ENCODE data around the gene HS1BP3.

HS1BP3 gene

DNA sequence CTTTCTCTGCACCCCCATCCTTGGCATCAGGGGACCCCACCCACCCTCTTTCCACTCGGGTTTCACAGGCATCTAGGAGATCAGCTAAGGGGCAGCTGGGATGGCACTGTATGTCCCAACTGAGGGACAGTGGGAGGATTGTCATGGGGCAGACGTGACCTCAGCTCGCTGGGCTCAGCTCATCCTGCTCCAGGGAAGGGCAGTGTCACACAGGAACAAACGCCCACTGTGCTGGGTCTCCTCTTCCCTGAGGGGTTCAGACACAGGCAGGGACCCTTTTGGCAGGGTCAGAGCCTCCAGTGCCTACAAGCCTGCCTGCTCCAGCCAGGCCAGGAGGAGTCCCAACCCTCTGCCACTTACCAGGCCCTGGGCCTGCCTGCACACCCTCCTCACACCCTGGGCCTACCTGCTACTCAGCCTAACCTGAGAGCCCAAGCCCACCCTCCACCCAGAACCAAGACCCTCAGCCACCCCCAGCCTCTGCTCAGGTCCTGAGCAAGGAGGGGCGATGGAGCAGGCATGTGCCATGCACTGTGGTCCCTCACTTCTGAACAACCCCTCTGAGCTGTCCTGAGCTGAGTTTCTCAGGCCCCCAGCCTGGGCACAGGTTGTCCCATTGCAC is 68.2 kb downstream of the HS1BP3 start:
- no peak for DNase-seq

DNA sequence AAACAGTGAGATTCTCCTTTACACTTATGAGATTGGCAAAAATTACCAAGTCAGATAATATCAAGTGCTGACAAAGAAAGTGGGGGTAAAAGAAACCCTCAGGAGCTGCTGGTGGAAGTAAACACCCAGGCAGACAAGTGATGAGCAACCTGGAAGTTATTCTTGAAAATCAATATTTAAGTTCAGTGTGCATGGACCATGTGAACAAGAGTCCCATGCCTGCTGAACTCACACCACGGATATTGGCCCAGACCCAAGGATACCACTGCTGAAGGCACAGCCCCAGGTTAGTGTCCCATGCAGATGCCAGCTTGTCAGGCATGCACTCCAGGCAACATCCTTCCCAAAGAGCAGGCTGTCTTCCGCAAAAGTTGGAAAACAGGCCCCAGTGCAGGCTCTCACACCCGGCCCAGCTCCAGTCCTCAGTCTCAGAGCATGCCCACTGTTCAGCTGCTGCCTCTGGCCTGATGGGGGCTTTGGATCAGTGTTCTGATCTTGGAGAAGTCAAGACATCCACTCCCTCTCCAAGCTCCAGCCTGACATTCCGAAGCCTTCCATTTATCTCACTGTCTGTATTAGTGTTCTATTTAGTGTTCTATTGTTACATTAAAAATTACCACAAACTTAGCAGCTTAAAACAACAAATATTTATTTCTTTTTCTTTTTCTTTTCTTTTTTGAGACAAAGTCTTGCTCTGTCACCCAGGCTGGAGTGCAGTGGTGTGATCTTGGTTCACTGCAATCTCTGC is 70.0 kb downstream of the HS1BP3 start:
- DNase-seq = no peak

DNA sequence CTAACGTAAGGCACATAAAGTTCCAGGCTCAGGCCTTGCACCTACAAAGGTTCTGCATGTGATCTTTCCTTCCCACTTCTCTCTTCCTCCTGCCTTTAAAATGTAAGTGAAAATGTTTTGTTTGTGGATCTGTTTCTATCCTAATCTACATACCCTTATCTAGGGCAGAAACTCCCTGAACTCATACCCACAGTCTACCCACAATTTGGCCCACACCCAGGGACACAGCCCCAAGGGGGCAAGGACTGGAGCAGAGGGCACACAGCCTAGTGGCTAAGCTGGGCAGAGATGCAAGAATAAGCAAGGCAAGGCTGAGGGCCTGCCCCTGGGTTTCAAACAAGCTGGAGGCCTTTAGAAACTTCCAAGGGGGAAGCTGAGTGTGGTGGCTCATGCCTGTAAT is 71.0 kb downstream of the HS1BP3 start:
- DNase-seq = no peak

DNA sequence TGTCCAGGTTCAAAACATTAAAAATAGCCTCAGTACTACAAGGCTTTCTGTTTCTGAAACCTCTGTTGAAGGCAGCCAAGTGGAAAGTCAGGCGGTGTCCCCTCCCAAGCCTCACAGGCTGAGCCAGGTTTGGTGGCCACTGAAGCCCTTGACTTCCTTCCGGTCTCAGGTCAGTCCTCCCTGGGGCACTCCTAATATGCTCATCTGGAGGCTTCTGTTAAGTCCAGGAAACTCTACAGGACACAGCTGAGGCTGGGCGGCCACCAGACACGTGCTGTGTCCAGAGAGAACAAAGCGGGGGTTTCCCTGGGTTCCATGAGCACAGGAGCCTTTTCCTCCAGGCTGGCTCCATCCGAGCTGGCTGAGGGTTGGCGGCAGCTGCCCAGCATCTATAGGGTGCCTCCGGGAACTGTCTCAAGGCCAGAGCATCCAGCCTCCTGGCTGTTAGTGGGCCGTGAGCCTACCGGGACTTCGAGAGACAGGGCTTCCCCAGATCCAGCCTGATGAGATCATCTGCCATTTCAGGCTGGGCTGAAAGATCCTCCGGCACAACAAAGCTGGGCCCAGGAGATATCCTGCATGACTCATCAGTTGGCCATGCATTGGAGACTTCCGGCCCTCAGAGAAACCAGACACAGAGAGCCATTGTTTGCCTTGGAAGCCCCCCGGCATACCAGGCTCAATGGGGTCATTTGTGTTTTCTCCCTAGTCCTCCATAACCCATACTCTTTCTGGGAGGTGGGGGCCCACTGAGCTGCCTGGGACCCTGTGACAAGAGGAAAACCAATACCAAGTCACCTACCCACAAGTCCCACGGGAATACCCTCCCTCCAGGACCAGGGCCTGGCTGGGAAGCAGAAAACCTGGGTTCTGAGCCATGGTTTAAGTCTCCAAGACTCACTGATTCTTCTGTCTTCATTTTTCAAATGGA is 71.7 kb downstream of the HS1BP3 start:
- no peak for DNase-seq

DNA sequence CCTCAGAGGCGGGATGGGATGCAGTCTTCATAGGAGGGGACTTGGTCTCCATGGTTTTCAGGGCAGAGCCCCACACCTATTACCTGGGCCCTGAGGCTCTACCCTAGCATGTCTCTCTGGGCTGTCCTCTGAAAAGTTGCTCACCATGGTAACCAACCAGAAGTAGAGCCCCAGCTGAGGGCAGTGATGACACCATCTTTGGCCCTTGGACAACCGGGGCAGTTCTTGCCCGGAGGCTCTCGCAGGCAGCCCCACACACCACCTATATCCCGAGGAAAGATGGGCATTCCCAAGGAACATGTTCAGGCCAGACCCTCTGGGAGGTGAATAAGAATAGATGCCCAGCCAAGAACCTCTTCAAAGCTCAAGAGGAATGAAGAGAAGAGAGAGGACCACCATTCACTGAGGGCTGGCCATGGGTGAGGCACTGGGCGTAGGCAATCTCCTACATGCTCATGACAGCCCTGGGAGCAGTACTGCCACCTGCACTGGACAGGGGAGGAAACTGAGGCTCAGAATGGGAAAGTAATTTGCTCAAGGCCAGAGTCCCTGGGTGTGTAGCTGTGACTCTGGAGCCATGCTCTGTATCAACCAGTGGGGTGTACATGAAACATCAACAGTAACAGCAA is 72.5 kb downstream of the HS1BP3 start:
- no peak for DNase-seq

DNA sequence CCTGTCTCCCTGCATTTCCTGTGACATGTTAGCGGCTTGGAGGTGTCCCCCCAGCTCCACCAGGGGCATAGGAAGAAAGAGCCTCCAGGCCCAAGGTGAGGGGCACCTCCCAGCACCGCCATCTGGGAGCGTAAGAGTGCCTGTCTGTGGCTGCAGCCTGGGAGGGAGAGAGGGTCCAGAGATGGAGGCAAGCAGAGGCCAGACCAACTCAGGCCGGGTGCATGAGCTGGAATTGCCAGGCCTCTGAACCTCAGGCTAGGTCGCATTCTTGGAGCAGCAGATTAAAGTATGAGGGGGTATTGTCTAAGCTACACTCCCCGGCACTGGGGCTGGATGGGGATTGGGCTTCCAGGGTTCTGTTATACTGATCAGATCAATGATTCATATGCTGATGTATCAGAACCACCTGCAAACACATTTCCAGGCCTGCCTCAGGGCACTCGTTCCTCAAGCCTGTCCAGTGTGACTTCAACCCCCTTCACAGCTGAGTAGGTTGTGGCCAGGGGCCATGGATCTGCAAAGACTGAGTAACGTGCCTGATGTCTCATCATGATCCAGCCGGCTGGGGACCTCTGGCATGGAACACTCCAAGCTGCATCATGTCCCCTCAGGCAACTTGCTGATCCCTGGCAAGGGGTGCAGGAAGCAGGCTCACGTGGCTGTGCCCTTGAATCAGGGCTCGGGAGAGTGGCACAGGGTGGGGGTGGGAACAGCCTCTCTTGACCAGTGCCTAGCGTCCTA is 73.2 kb downstream of the HS1BP3 start:
- no peak for DNase-seq

DNA sequence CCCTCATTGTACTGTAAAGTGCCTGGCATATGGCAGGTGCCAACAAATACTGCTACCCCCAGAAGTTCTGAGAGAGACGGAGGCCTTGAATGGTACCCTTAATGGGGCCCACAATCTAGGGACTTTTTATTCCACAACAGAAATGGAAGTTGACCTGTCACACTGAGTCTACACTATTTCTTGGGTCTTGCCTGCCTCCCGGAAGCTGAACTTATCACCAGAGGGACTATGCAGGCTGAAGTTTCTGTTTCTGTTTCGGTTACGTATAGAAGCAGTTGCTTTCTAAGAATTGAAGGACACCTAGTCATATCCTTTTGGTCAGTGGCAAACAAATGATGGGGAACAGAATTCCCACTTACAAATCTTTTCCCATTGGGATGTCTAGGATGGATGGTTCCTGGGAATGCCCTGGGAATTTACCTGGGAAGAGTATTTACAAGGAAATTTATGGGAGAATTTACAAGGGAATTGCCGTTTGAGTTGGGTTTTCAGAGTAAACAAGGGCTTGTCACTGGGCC is 74.2 kb downstream of the HS1BP3 start:
- DNase-seq = no peak

DNA sequence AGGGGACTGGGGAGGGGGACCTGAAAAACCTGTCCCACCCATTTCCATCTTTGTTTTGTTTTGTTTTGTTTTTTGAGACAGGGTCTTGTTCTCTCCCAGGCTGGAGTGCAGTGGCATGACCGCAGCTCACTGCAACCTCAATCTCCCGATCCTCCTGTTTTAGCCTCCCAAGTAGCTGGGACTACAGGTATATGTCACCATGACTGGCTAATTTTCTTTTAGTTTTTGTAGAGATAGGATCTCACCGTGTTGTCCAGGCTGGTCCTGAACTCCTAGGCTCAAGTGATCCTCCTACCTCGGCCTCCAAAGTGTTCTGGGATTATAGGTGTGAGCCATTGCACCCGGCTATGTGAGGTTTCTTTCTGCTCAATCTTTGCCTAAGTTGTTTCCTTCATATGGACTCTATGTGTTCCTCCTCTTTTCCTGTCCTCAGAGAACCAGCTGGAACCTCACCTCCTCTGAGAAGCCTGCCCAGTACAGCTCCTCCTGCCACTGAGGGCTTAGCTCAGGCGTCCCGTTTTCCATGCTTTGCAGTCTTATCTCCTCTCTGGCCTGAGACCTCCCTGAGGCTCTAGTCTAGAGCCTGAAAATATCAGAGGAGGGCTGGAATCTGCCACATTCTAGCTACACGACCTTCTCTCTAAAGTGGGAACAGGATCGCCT is 74.8 kb downstream of the HS1BP3 start:
- DNase-seq = no peak

DNA sequence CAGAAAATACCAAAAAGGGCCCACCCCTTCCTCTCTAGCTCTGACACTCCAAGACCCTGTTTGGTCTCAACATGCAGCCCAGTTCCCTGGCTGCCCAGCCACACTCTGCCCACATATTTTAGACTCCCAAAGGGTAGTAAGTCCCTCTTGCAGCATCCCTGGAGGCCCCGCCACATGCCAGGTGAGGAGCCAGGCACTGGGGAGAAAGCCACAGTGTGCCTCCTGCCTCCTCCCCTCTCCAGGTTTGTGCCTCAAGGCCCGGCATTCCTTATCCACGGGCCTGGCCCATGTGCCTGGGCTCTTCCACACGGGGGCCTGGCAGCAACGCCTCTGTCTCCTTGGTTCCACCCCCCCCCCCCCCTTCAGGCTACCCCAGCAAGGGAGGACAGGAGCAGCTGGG is 75.5 kb downstream of the HS1BP3 start:
- DNase-seq = no peak

DNA sequence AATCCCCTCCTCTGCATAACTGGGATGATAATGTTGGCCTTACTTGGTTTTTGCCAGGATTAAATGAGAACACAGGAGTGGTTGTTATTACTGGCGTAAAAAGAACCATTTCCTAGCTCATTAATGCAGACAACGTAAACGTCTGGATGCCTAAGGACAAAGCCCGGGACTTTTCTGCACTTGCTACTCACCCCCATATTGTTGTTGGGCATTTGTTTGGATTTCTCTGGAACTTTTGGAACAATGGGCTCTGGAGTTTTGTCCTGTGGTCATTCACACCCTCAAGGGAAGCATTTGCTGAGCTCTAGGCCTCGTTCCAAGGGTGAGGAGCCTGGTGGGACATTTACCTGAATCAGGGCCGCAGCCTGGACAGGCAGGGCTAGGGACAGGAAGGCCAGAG is 76.0 kb downstream of the HS1BP3 start:
- DNase-seq = no peak

DNA sequence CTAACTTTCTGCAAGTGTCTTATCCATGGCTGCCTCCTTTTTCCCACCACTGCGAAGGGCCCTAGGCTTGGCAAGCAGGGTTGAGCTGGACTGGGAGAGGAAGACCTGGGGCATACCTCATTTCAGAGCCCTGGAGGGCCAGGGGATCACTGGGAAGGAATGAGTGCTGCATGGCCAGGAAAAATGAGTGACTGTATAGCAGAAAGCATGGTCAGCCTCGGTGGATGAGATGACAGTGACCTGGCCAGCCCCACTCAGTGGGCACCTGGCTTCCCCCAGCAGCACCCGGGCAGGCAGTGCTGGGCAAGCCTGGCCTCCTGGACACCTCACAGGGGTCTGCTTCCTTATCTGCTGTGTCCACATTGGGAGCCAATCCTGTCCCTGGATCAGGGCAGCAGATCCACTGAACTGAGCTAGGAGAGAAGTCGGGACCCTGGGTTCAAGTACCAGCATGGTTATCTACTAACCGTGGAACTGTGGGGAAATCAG is 76.4 kb downstream of the HS1BP3 start:
- DNase-seq = no peak

DNA sequence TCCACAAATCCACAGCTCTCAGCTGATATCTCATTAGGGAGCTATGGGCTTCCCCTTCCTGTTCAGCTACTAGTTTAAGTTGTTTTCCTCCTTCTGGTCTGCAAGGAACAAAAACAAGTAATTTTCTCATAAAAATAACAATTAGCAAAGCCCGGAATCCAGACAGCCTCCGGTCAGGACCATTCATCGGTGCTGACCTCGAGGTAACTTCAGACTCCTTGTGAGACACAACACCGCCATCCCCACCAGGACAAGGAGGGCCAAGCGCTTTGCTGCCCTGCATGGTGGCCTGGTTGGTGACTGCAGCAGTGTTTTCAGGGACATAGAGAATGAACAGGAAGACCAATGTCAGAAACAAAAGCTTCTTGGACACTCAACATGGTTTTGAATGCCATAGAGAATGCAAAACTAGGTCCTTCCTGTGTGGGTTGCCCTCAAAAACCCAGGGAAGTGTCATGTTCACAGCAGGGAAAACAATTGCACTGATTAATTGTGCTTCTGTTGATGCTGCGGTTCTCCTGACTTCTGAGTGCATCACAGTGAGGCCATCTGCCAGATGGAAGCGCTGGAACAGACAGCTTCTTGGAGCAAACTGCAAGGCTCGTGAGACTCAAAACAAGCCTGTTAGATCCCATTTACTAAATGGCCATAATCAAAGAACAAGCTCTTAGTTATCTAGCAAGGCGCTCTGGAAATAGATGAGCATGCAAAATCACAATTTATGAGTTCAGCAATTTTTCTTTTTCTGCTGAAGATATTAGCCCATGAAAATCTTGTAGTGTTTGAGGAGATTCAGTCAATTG is 77.1 kb downstream of the HS1BP3 start:
- no peak for DNase-seq

DNA sequence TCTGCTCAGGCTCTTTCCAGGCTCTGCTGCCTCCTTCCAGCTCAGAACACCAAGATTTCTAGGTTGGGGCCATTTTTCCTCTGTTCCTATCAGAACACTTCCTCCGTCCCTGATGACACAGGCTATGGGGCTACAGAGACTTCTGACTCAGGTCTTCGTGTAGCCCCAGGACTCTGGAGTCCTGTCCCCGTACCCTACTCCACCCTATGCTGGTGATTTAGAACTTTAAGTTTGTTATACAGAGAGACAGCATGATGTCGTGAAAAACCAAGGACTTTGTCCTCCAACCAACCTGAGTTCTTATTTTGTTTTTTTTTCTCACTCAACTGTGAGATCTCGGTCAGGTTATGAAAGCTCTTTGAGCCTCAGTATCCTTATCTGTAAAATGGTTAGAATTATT is 78.7 kb downstream of the HS1BP3 start:
- DNase-seq = no peak

DNA sequence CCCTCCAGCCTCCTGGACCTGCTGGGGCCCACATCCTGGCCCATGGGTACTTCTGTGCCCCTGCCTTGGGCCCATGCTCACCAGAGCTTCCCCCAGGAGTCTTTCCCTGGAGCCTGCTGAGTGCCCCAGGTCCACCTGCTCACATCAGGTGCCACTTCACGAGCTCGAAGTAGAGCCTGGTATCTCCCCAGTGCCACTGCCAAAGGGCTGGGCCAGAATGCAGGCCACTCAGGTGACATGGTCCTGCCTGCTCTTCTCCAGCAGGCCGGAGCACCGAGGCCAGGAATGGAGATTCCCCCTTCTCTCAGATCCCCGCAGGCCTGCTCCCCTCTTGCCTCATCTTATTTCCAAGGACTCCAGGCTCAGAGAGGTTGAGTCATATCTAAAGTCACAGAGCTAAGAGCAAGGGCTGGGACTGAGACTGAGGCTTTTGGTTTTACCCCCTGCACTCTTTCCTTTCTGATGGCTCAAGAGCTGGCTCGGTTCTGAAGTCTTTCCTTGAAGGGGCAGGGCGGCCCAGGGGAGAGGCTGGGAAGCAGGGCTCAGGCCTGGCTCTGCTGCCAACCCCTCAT is 79.2 kb downstream of the HS1BP3 start:
- DNase-seq = no peak

DNA sequence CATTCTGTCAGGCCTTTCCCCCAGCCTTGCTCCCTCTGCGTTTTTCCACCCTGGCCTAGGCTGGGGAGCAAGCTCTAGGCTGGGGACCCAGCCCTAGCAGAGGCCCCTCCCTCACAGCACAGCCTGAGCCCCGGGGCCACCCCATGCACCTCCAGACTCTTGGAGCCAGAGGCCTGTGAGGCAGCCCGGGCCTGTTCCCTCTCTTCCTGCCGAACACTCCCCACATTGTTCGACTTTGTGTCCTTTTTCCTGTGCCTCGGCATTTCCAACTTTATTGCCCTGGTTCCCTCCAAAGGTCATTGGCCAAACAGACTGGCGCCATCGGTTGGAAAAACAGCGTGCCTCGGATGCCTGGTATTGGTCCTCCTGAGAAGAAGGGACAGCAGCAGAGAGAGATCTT is 79.7 kb downstream of the HS1BP3 start:
- no peak for DNase-seq

DNA sequence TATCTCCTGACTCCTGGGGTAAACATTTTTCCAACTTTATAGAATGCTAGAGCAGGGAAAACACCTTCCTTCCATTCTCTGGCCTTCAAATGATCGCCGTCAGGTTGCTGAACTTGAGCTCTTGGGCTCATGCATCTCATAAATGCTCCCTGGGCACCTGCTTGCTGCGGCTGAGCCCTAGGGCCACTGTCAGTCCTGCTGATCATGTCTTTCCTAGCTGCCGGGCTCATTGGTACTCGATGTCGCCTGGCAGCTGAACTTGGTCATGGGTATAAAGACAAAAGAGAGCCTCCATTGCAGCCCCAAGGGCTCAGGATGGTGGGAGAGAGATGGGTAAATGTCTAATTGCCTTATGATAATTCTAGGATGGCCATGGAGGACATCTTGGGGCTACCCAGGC is 80.6 kb downstream of the HS1BP3 start:
- DNase-seq = no peak

DNA sequence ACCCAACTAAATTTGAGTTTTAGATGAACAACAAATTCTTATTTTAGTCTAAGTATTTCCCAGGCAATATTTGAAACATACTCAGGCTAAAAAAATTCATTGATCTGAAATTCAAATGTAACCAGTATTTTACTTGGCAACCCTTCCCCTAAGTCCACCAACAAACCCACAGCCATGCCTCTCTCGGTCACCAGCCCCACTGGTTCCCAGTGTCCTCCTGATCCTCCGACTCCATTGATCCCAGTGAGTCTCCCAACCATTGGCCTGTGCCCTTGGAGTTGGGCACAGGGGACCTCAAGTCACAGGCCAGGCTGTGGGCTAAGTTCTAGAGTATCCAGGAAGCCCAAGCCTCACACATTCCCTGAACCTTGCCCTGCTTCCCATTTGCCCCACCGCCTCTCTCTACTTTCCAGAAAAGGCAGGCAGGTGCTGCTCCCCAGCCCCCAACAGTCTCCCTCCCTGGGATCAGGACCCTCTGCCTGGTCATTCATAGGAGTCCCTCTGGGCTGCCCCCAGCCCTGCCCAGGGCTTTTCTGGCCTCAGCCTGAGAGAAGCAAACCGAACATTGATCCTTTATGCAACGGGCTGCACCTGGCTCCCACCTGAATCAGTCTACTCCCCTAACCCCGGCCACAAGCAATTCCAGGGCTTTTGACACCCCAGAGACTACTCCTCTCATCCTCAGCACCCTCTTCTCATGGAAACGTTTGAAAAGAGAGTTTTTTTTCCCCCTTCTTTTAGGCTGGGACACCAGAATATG is 81.3 kb downstream of the HS1BP3 start:
- no peak for DNase-seq

DNA sequence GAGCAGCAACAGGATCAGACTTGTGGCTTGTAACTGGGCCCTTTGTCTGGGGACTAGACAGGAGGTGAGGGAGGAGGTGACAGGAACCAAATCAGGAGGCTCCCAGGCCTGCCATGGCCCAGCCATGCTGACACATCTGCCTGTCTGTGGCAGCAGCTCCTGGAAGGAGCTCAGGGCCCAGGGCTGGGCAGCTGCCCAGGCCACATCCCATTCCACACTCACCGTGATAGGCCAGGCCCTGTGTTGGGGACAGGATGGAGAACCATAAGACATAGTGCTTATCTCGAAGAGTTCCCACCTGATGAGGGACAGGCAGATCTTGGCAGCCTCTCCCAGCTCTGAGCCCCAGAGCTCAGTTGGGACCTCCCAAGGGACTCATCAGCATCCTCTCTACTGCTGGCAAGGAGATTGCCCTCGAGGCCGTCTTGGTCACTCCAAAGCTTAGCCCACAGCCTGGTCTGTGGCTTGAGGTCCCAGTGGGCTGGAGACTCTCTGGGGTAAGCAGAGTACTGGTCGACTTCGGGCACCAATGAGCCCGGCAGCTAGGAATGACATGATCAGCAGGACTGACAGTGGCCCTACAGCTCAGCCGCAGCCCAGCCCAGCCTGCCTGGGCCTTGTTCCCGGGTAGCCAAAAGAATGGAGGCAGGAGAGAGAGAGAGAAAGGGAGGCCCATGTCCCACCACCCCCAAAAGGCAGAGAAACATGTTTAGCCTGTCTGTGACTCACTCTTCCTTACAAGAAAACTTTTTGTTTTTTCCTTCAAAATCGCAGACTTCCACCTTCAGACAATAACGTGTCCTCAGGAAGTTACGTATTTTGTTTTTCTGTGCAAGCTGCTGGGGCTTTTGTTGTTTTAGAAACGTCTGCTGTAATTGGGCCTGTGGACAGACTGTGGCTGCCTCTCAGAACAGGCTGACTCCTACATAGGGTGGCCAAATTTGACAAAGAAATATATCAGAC is 82.1 kb downstream of the HS1BP3 start:
- no peak for DNase-seq

DNA sequence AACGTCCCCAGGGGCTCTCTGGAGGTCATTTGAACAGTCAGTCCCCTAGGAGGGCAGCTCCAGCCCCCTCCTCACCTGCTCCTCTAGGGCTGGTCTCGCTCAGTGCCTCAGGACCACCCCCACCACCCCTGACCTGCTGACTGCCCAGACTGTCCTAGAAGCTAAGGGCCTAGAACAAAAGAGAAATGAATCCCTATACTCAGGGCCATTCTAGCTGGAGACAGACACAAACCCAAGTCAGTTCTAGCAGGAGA is 83.0 kb downstream of the HS1BP3 start:
- DNase-seq = no peak

Measured in NCI-H2081 treated with DMSO at 0.1 percent for 48 hours (cell line).